ENCODE data around the gene DNM1L. TPM values are rescaled to one million over a fixed set of nuclear protein-coding genes. Genes with fewer than 3 reads are reported as not detected.

The DNM1L gene
- total and polyA plus RNA-seq, 10 of the 15 experiments (the other 5 are each of a cell fraction or from before 2014, with no cell fraction given) = 23.1 to 201 (median 63.9) TPM

DNA sequence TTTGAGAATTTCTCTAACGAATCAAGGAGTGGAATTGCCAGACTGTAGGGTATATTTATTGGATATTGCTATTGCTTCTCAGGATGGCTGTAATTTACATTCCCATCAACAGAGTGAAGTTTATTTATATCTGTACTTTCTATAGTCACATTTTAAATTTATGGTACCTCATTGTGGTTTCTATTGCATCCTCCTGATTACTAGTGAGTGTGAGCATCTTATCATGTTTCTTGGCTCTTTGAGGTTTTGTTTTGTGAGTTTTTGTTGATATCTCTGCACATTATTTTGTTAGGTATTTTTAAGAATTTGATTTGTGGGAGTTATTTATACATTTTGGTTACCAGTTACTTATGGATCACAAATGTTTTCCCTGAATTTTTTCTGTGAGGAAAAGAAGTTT lies 13.9 kb downstream of the DNM1L start (continued):
- TF ChIP-seq, protein P1, sequence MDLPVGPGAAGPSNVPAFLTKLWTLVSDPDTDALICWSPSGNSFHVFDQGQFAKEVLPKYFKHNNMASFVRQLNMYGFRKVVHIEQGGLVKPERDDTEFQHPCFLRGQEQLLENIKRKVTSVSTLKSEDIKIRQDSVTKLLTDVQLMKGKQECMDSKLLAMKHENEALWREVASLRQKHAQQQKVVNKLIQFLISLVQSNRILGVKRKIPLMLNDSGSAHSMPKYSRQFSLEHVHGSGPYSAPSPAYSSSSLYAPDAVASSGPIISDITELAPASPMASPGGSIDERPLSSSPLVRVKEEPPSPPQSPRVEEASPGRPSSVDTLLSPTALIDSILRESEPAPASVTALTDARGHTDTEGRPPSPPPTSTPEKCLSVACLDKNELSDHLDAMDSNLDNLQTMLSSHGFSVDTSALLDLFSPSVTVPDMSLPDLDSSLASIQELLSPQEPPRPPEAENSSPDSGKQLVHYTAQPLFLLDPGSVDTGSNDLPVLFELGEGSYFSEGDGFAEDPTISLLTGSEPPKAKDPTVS (IDR thresholded peaks at IDR 0.05; ENCODE audit: low read depth, low read length) = no peak
- TF ChIP-seq TCF3 (IDR thresholded peaks at IDR 0.05; ENCODE audit: borderline replicate concordance, insufficient read depth, low read depth, low read length) = no peak
- TF ChIP-seq BCL11A (IDR thresholded peaks at IDR 0.05; ENCODE audit: low read depth, low read length) = no peak
- no peak for TF ChIP-seq PAX8 (IDR thresholded peaks at IDR 0.05)

- peaks cover 0 to 1% of the 10 kb centered on the region in 2 experiments; a peak in 1 of 4 replicates for H3K36me3 ChIP-seq (ENCODE audit: control insufficient read depth in 2 of 2, insufficient read depth in 2 of 2, low read length in 1 of 2)
- no peak overlapping the region for H3K4me2 ChIP-seq (ENCODE audit: control insufficient read depth, insufficient read depth)
- SMC1A ChIA-PET (ENCODE audit: uncharacterized antibody, unreplicated experiment) = interaction anchor here (0.7 to 1.2 kb wide), 2 partner anchors 10 to 12 kb away, joined by 3 read pairs; no protein-coding TSS in a partner anchor
- H2AFZ ChIP-seq (ENCODE audit: control insufficient read depth, low read depth, low read length) = no peak overlapping the region
- no peak overlapping the region for H3K4me3 ChIP-seq
- TF ChIP-seq ZNF24 (IDR thresholded peaks at IDR 0.05) = peak; percentile 45; the same call in 1 of the 2 replicates
- TF ChIP-seq PRDM15 (CRISPR knock-in tag; IDR thresholded peaks at IDR 0.05) = no peak
- TF ChIP-seq FOXM1 (IDR thresholded peaks at IDR 0.05; ENCODE audit: low read depth, low read length) = no peak
- H3K4me1 ChIP-seq (ENCODE audit: control insufficient read depth, insufficient read depth, low read length) = no peaks in the 10 kb centered on the region
- no peaks in the 10 kb centered on the region; the same call in 1 of the 2 replicates for H4K20me1 ChIP-seq (ENCODE audit: control insufficient read depth, insufficient read depth)
- no peak overlapping the region for H3K9ac ChIP-seq (ENCODE audit: control insufficient read depth, insufficient read depth, low read length)
- ATAC-seq = no peak
- WGBS (ENCODE audit: insufficient coverage, insufficient replicate concordance, low lambda C conversion rate, missing lambda C conversion rate) = 95% methylated on average over 3 of the region's 3 CpGs
- CTCF ChIA-PET = interaction anchor here (0.7 kb wide), 1 partner anchor 631 kb away, joined by 4 read pairs; no protein-coding TSS in a partner anchor
- in situ Hi-C loops (cut with MboI) (no loop called here), intact Hi-C loops (cut with micrococcal nuclease; ENCODE audit: unreplicated experiment) (no loop called here)
- peaks cover 71% of the 10 kb centered on the region for H3K79me2 ChIP-seq (ENCODE audit: control insufficient read depth, insufficient read depth, low read length)
- no TSS peak for BruUV-seq (replicated peaks)
- DNase-seq (ENCODE audit: low read depth, low spot score) = no peak
- RAD21 ChIA-PET (ENCODE audit: unreplicated experiment) = no interaction called here
- no peaks in the 10 kb centered on the region for H3K27me3 ChIP-seq (replicated peaks in 1 of 2; ENCODE audit: control insufficient read depth in 2 of 2, insufficient read depth in 2 of 2, low read length in 1 of 2)
- peaks cover 3% of the 10 kb centered on the region; the same call in 1 of the 3 replicates for H3K9me3 ChIP-seq (replicated peaks; ENCODE audit: control insufficient read depth, insufficient read depth, low read length)
- FAIRE-seq = no peak
- POLR2A ChIA-PET = no interaction called here
- H3K27ac ChIP-seq (ENCODE audit: control insufficient read depth, insufficient read depth) = no peak overlapping the region
Observed at GRCh38 chr12:32695787-32696186, 16.7 kb downstream of the DNM1L start.

Data from GM12878 (cell line).